Keratinocyte (primary cell): ENCODE results near the gene HOXC9.

ENCODE experiments used
- CTCF ChIP-seq, 3 experiments: IDR thresholded peaks in 1 of 3; conservative IDR thresholded peaks in 1 of 3; optimal IDR thresholded peaks in 1 of 3; 2 replicates in 2 of 3; 3 replicates in 1 of 3; pipeline versions ENCODE3 to v1.5.1; 2011; ENCODE audit warnings: low read length in 3 of 3, mild to moderate bottlenecking in 3 of 3, moderate library complexity in 2 of 3, control low read depth in 1 of 3, inconsistent platforms in 1 of 3; ENCODE audit not compliant: insufficient read depth in 2 of 3; ENCODE audit errors: extremely low read depth in 1 of 3
- EZH2 ChIP-seq: IDR thresholded peaks from one replicate; pipeline ENCODE4 v1.6.1; 2012; ENCODE audit warnings: inconsistent platforms, mild to moderate bottlenecking, low read length, moderate library complexity

- TF ChIP-seq CTCF (optimal IDR thresholded peaks at IDR 0.05 in 1 of 3, IDR thresholded peaks at IDR 0.05 in 1 of 3, conservative IDR thresholded peaks at IDR 0.05 in 1 of 3; ENCODE audit: extremely low read depth in 1 of 3, insufficient read depth in 2 of 3, low read length in 3 of 3) (no peak), EZH2 (no peak)
These were observed 33.9 kb upstream of the HOXC9 start for GRCh38 chr12:53966085-53966384.
